CD4-positive, alpha-beta T cell treated with Interleukin-17A for 1 hour (primary cell): ENCODE results near the gene CTTNBP2.

Experiments
- DNase-seq: peaks from one replicate; pipeline ENCODE4 v3.0.0-alpha.2; 2020

CTTNBP2 gene

GRCh38 chr7:117683430-117684175, 189.6 kb downstream of the CTTNBP2 start:
- DNase-seq, result no peak

- no peak for DNase-seq
These were observed 190.4 kb downstream of the CTTNBP2 start for GRCh38 chr7:117682681-117683385.

- DNase-seq, result no peak
These were observed 194.1 kb downstream of the CTTNBP2 start for GRCh38 chr7:117679120-117679519.

GRCh38 chr7:117675497-117676435, 197.5 kb downstream of the CTTNBP2 start:
- DNase-seq, result no peak

GRCh38 chr7:117674617-117675016, 198.6 kb downstream of the CTTNBP2 start:
- DNase-seq, result no peak

- no peak for DNase-seq
These were observed 199.4 kb downstream of the CTTNBP2 start for GRCh38 chr7:117673839-117674238.

- no peak for DNase-seq
These were observed 199.9 kb downstream of the CTTNBP2 start for GRCh38 chr7:117673367-117673766.

GRCh38 chr7:117672453-117672852, 200.8 kb downstream of the CTTNBP2 start:
- no peak for DNase-seq

- no peak for DNase-seq
These were observed 203.4 kb downstream of the CTTNBP2 start for GRCh38 chr7:117669818-117670217.

GRCh38 chr7:117667456-117667855, 205.8 kb downstream of the CTTNBP2 start:
- no peak for DNase-seq

GRCh38 chr7:117666689-117667088, 206.6 kb downstream of the CTTNBP2 start:
- no peak for DNase-seq

GRCh38 chr7:117666031-117666430, 207.2 kb downstream of the CTTNBP2 start:
- no peak for DNase-seq

GRCh38 chr7:117665368-117665767, 207.9 kb downstream of the CTTNBP2 start:
- DNase-seq, result no peak

GRCh38 chr7:117664047-117664446, 209.2 kb downstream of the CTTNBP2 start:
- DNase-seq, result no peak

- no peak for DNase-seq
These were observed 211.9 kb downstream of the CTTNBP2 start for GRCh38 chr7:117661328-117661727.
